Pancreas (tissue), 10 donors: ENCODE results near the gene PROSER2. TPM values are rescaled to one million over a fixed set of nuclear protein-coding genes. Genes with fewer than 3 reads are reported as not detected.

ENCODE experiments used
- ATAC-seq, 4 donors: fragments of 200-7000 bp; cut with Tn5 transposase; one replicate each; pipeline versions ENCODE4 v1.8.0 to v1.9.1; 2020; ENCODE audit warnings: mild to moderate bottlenecking in 4 of 4, moderate library complexity in 4 of 4
- DNase-seq, 6 donors: peaks; one replicate each; pipeline ENCODE4 v3.0.0-alpha.2; 2020
- FAIRE-seq: peaks from 2 replicates; lab custom pipeline; 2012; peaks lifted over from hg19 to GRCh38; lab: Jason Lieb, UNC
- H3K27ac ChIP-seq, 4 donors: fragments of 200-600 bp; sonication (generic); 1 replicate in 3 of 4; 2 replicates in 1 of 4; pipeline versions ENCODE4 v1.5.0 to v1.8.0; 2020
- H3K27me3 ChIP-seq, 4 donors: fragments of 200-600 bp; one replicate each; pipeline ENCODE4 v1.8.0; 2021
- H3K36me3 ChIP-seq, 3 donors: fragments of 200-600 bp; sonication (generic) in 1 of 3; one replicate each; pipeline versions ENCODE4 v1.5.0 to v1.8.0; 2020 to 2021
- H3K4me1 ChIP-seq, 3 donors: fragments of 200-600 bp; one replicate each; pipeline ENCODE4 v1.8.0; 2021
- H3K4me3 ChIP-seq, 4 donors: fragments of 200-600 bp; sonication (generic) in 2 of 4; one replicate each; pipeline versions ENCODE4 v1.5.0 to v1.8.0; 2020 to 2021
- H3K9me3 ChIP-seq, 4 donors: fragments of 200-600 bp; one replicate each; pipeline ENCODE4 v1.8.0; 2021
- CTCF ChIP-seq, 4 donors: fragments of 200-600 bp; sonication (generic) in 3 of 4; IDR thresholded peaks; one replicate each; pipeline versions ENCODE4 v1.5.0 to v1.8.0; 2021; ENCODE audit warnings: antibody characterized with exemption in 4 of 4
- WGBS, 2 donors: extraction: QIAGEN DNeasy Blood & Tissue Kit; methylation state at CpG; one replicate each; pipeline ENCODE4 v1.1.7; 2013; 5-methylcytosine and 5-hydroxymethylcytosine counted together
- intact Hi-C, 3 donors: fragments of 100-400 bp; cut with DNase I; formaldehyde crosslinking; loops; one replicate each; pipeline versions ENCODE4 v1.11.1 to v1.14.2; 2022
- polyA plus RNA-seq, 2 donors: library from polyadenylated mRNA; stranded (reverse); fragments of 200-250 nt; gene quantifications; one replicate each; pipeline ENCODE4 v1.2.3, GENCODE V29; 2013
- total RNA-seq, 6 donors: library from RNA; stranded (reverse); fragmentation: NEBNext Ultra II Directional in 4 of 6; extraction: Animal tissue kit (Norgen Biotek cat#: 25700) in 4 of 6; gene quantifications; one replicate each; pipeline versions ENCODE4 v1.2.1 to v1.2.4, GENCODE V29; 2021 to 2023
- donor health status: healthy with polysubstance abuse.
- donor health status: DM: no; HTN: no; CAD: no; lungs with moderate emphysema.
- donor health status: DM: no; HTN: no; CAD: no.
- donor health status: control.
- donor health status: control.
- donor health status: Bipolar disorder and iron deficiency.
- donor health status: DM: yes; HTN: yes; CAD: no.
- donor health status: DM: no; HTN: no; CAD: no.
- donor health status: DM: no; HTN: no; CAD: no.
- donor health status: DM: yes; HTN: yes; CAD: no.

Gene PROSER2
- total and polyA plus RNA-seq, 8 donors: 5.7 to 21.2 (median 11.0) TPM

GRCh38 chr10:11808808-11809207 lies 14.3 kb upstream of the PROSER2 start:
- Histone ChIP-seq H3K9me3 (no peaks in the 10 kb centered on the region), H3K36me3 (no peaks in the 10 kb centered on the region), H3K27me3 (no peaks in the 10 kb centered on the region), H3K27ac (no peak overlapping the region), H3K4me1 (no peaks in the 10 kb centered on the region), H3K4me3 (no peak overlapping the region)
- 93 to 94% methylated on average over 5 of the region's 5 CpGs for whole genome bisulfite sequencing, 2 donors
- intact Hi-C loops: no loop called here
- TF ChIP-seq CTCF (IDR thresholded peaks at IDR 0.05): no peak
- ATAC-seq: no peak
- no peak for DNase-seq
- FAIRE-seq: no peak

- Histone ChIP-seq H3K9me3 (no peaks in the 10 kb centered on the region), H3K36me3 (no peaks in the 10 kb centered on the region), H3K27ac (no peak overlapping the region), H3K4me1 (no peaks in the 10 kb centered on the region), H3K27me3 (no peaks in the 10 kb centered on the region), H3K4me3 (no peak overlapping the region)
- intact Hi-C loops: no loop called here
- ATAC-seq (no peak), DNase-seq (no peak), FAIRE-seq (no peak)
- WGBS, 2 donors: 59 to 62% methylated on average over 13 of the region's 13 CpGs
- no peak for TF ChIP-seq CTCF (IDR thresholded peaks at IDR 0.05)
These were observed 12.8 kb upstream of the PROSER2 start for GRCh38 chr10:11810313-11810766.

- Histone ChIP-seq H3K27me3 (no peaks in the 10 kb centered on the region), H3K9me3 (no peaks in the 10 kb centered on the region), H3K27ac (no peak overlapping the region), H3K4me1 (no peaks in the 10 kb centered on the region), H3K4me3 (no peak overlapping the region), H3K36me3 (no peaks in the 10 kb centered on the region)
- FAIRE-seq: no peak
- WGBS, 2 donors: 71 to 73% methylated on average over 6 of the region's 6 CpGs
- no peak for ATAC-seq
- no peak for DNase-seq
- no peak for TF ChIP-seq CTCF (IDR thresholded peaks at IDR 0.05)
- intact Hi-C loops: no loop called here
These were observed 12.2 kb upstream of the PROSER2 start for GRCh38 chr10:11810973-11811372.

GRCh38 chr10:11813177-11813576 lies 10.0 kb upstream of the PROSER2 start:
- Histone ChIP-seq H3K4me3 (no peak overlapping the region), H3K27me3 (no peaks in the 10 kb centered on the region), H3K27ac (no peak overlapping the region), H3K4me1 (no peaks in the 10 kb centered on the region), H3K36me3 (no peaks in the 10 kb centered on the region), H3K9me3 (no peaks in the 10 kb centered on the region)
- ATAC-seq (no peak), FAIRE-seq (no peak), DNase-seq (no peak)
- intact Hi-C loops: no loop called here
- no peak for TF ChIP-seq CTCF (IDR thresholded peaks at IDR 0.05)
- WGBS, 2 donors: 81 to 86% methylated on average over 7 of the region's 7 CpGs

- ATAC-seq: no peak
- no peak for TF ChIP-seq CTCF (IDR thresholded peaks at IDR 0.05)
- no peak for DNase-seq
- Histone ChIP-seq H3K4me1 (no peaks in the 10 kb centered on the region), H3K27ac (no peak overlapping the region), H3K9me3 (no peaks in the 10 kb centered on the region), H3K27me3 (no peaks in the 10 kb centered on the region), H3K36me3 (no peaks in the 10 kb centered on the region), H3K4me3 (no peak overlapping the region)
- intact Hi-C loops: no loop called here
- WGBS, 2 donors: 83 to 89% methylated on average over 13 of the region's 13 CpGs
- no peak for FAIRE-seq
These were observed 9.1 kb upstream of the PROSER2 start for GRCh38 chr10:11813855-11814567.
